Smooth muscle cell (in vitro differentiated cells): Measurements from ENCODE around the gene ASS1. TPM values are rescaled to one million over a fixed set of nuclear protein-coding genes. Genes with fewer than 3 reads are reported as not detected.

Source experiments
- DNase-seq: peaks from one replicate; lab custom pipeline; 2025; ENCODE audit not compliant: unreplicated experiment; lab: John Stamatoyannopoulos, UW
- H2AFZ ChIP-seq: fragments of 200-600 bp; sonication (generic); 2 replicates; pipeline ENCODE4 v1.6.0; 2016; ENCODE audit warnings: antibody characterized with exemption, low read depth, mild to moderate bottlenecking
- H3F3A ChIP-seq: fragments of 200-600 bp; sonication (generic); 2 replicates; pipeline ENCODE4 v1.6.0; 2017; ENCODE audit warnings: antibody characterized with exemption, low read depth
- H3K27ac ChIP-seq: fragments of 200-600 bp; sonication (generic); 2 replicates; pipeline ENCODE4 v1.5.1; 2016; ENCODE audit warnings: low read depth, mild to moderate bottlenecking
- H3K27me3 ChIP-seq: fragments of 200-600 bp; sonication (generic); 2 replicates; pipeline ENCODE4 v1.6.1; 2016; ENCODE audit warnings: low read depth, mild to moderate bottlenecking
- H3K36me3 ChIP-seq: fragments of 200-600 bp; sonication (generic); 2 replicates; pipeline ENCODE4 v1.5.1; 2016; ENCODE audit warnings: low read depth
- H3K4me1 ChIP-seq: fragments of 200-600 bp; sonication (generic); 2 replicates; pipeline ENCODE4 v1.5.1; 2016; ENCODE audit warnings: low read depth
- H3K4me2 ChIP-seq: fragments of 200-600 bp; sonication (generic); 2 replicates; pipeline ENCODE4 v1.6.0; 2016; ENCODE audit warnings: mild to moderate bottlenecking
- H3K4me3 ChIP-seq: fragments of 200-600 bp; sonication (generic); 2 replicates; pipeline ENCODE4 v1.5.1; 2016; ENCODE audit warnings: mild to moderate bottlenecking
- H3K79me2 ChIP-seq: fragments of 200-600 bp; sonication (generic); 2 replicates; pipeline ENCODE4 v1.6.0; 2016; ENCODE audit warnings: low read depth, mild to moderate bottlenecking
- H3K9ac ChIP-seq: fragments of 200-600 bp; sonication (generic); 2 replicates; pipeline ENCODE4 v1.6.0; 2016; ENCODE audit warnings: low read depth
- H3K9me3 ChIP-seq: fragments of 200-600 bp; sonication (generic); replicated peaks from 2 replicates; pipeline ENCODE4 v1.5.1; 2016; ENCODE audit warnings: low read depth
- H4K20me1 ChIP-seq: fragments of 200-600 bp; sonication (generic); 2 replicates; pipeline ENCODE4 v1.6.0; 2016; ENCODE audit warnings: low read depth
- WGBS: methylation state at CpG from one replicate; pipeline ENCODE4 v1.1.7; 2016; ENCODE audit warnings: low lambda C conversion rate; 5-methylcytosine and 5-hydroxymethylcytosine counted together
- polyA plus RNA-seq: library from polyadenylated mRNA; unstranded; fragments of >200 nt; fragmentation: Nextera tagmentation; extraction: Ambion mirVana; gene quantifications from 2 replicates; pipeline ENCODE4 v1.2.1, GENCODE V29; 2016
- total RNA-seq: library from RNA; depleted of rRNA; stranded (reverse); fragments of >200 nt; gene quantifications from 2 replicates; pipeline ENCODE4 v1.2.3, GENCODE V29; 2014
- TF ChIP-seq, protein P1 (sequence below): fragments of 200-600 bp; sonication (generic); IDR thresholded peaks from 2 replicates; pipeline ENCODE4 v1.5.1; 2017; ENCODE audit warnings: borderline replicate concordance, mild to moderate bottlenecking, antibody characterized with exemption; ENCODE audit not compliant: insufficient read depth, poor library complexity, severe bottlenecking

ASS1 gene
- total and polyA plus RNA-seq, 2 experiments from 2014 or later: 78.2 to 81.5 TPM

DNA sequence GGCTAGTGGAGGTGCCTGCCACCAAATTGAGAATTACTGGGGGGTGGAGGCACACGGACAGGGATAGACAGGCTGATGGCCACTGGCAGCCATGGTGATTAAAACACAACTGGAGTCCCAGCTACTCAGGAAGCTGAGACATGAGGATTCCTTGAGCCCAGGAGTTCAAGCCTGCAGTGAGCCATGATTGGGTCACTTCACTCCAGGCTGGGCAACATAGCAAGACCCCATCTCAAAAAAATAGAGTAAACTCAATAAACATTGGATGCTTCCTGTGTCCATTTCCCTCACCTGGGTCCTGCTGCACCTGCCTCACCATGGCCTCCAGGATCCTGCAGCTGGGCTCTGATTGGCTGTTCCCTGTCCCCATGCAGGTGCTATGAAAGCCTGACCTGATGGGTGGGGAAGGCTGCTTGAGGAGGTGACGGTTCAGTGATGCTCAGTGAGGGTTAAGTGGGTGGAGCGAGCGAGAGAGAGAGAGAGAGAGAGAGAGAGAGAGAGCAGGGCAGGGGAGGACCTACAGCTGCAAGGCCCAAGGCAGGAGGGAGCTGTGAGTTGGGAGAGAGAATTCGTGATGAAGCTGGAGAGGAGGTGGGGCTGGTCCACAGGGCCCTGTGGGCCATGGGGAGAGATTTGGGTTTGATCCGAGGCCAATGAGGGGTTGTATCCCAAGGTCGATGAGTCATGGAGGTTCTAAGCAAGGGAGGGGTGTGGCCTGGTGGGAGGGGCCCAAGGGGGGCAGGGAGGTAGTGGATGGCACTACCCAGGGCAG is 97.9 kb downstream of the ASS1 start:
- Histone ChIP-seq H3F3A (no peaks in the 10 kb centered on the region), H3K27me3 (peaks cover 3% of the 10 kb centered on the region), H3K79me2 (no peaks in the 10 kb centered on the region), H3K4me3 (no peak overlapping the region), H3K9ac (no peak overlapping the region), H2AFZ (no peak overlapping the region), H3K9me3 (no peaks in the 10 kb centered on the region), H3K36me3 (no peaks in the 10 kb centered on the region), H4K20me1 (no peaks in the 10 kb centered on the region), H3K4me2 (no peak overlapping the region), H3K4me1 (no peaks in the 10 kb centered on the region), H3K27ac (no peak overlapping the region)
- WGBS: 81% methylated on average over 7 of the region's 7 CpGs
- TF ChIP-seq, protein P1, sequence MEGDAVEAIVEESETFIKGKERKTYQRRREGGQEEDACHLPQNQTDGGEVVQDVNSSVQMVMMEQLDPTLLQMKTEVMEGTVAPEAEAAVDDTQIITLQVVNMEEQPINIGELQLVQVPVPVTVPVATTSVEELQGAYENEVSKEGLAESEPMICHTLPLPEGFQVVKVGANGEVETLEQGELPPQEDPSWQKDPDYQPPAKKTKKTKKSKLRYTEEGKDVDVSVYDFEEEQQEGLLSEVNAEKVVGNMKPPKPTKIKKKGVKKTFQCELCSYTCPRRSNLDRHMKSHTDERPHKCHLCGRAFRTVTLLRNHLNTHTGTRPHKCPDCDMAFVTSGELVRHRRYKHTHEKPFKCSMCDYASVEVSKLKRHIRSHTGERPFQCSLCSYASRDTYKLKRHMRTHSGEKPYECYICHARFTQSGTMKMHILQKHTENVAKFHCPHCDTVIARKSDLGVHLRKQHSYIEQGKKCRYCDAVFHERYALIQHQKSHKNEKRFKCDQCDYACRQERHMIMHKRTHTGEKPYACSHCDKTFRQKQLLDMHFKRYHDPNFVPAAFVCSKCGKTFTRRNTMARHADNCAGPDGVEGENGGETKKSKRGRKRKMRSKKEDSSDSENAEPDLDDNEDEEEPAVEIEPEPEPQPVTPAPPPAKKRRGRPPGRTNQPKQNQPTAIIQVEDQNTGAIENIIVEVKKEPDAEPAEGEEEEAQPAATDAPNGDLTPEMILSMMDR: no peak
- DNase-seq: no peak

DNA sequence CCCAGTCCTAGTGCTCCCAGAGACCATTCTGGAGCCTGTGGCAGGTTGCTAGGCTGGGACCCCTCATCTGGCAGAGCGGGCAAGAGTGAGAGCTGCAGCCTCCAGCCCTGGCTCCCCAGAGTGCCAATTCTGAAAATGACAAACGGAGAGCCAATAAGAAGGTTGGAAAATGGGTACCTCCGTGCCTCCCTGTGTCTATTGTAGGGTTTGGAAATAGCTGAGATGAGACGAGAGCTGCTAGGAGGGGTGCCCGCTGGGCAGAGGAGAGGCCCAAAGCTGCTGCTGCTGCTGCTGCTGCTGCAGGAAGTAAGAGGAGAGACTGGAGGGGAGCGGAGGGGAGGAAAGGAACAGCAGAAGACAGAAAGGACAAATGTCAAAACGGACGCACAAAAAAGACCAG is 98.6 kb downstream of the ASS1 start:
- no peaks in the 10 kb centered on the region for H3K4me1 ChIP-seq
- H3K4me2 ChIP-seq: no peak overlapping the region
- no peak overlapping the region for H3K27ac ChIP-seq
- 89% methylated on average over 8 of the region's 8 CpGs for WGBS
- TF ChIP-seq, protein P1: no peak
- H3F3A ChIP-seq: no peaks in the 10 kb centered on the region
- H3K79me2 ChIP-seq: no peaks in the 10 kb centered on the region
- no peaks in the 10 kb centered on the region for H3K9me3 ChIP-seq
- H2AFZ ChIP-seq: no peak overlapping the region
- H4K20me1 ChIP-seq: no peaks in the 10 kb centered on the region
- no peak overlapping the region for H3K9ac ChIP-seq
- no peak overlapping the region for H3K4me3 ChIP-seq
- no peaks in the 10 kb centered on the region for H3K36me3 ChIP-seq
- peaks cover 3% of the 10 kb centered on the region for H3K27me3 ChIP-seq
- no peak for DNase-seq

DNA sequence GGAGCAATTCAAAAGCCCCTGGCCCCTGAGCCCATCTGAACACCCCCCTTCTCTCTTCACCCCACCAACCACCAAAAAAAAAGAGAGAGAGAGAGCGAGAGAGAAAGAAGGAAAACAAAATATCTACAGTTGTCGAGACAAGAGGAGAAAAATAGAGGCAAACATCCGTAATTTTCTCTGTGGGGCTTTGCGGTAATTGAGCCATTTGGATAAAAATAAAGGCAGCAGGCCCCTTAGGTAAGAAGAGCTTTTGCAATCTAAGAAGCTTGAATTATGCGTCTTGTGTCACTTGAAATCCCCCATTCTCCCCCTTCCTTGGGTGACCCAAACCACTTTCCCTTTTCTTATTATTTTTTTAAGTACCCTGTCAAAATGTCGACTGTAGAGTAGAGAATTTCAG is 99.1 kb downstream of the ASS1 start:
- Histone ChIP-seq H3K9ac (no peak overlapping the region), H3K4me2 (no peak overlapping the region), H3K36me3 (no peaks in the 10 kb centered on the region), H3K4me3 (no peak overlapping the region), H4K20me1 (no peaks in the 10 kb centered on the region), H3K79me2 (no peaks in the 10 kb centered on the region), H3K9me3 (no peaks in the 10 kb centered on the region), H3K4me1 (no peaks in the 10 kb centered on the region), H3K27me3 (peaks cover 3% of the 10 kb centered on the region), H3K27ac (no peak overlapping the region), H3F3A (no peaks in the 10 kb centered on the region), H2AFZ (no peak overlapping the region)
- no peak for DNase-seq
- WGBS: 72% methylated on average over 6 of the region's 6 CpGs
- TF ChIP-seq, protein P1: no peak

DNA sequence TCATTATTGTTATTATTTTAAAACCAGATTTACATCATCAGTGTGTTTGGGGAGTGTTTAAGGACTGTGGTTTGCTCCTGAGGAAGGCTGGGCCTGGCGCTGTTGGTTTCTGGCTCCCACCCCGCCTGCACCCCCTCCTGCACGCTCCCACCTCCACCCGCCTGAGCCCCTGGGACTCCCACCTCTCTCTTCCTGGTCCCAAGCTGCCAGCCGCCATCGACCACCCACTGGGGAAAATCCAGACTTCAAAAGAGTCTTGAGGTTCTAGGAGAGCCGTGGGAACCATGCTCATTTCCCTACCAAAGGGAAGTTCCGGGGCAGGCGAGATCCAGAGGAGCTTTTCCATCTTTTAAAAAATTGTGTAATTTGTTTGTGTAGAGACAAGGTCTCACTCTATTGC is 99.6 kb downstream of the ASS1 start:
- Histone ChIP-seq H3K79me2 (no peaks in the 10 kb centered on the region), H2AFZ (no peak overlapping the region), H4K20me1 (no peaks in the 10 kb centered on the region), H3K4me1 (no peaks in the 10 kb centered on the region), H3K27me3 (peaks cover 3% of the 10 kb centered on the region), H3F3A (no peaks in the 10 kb centered on the region), H3K9ac (no peak overlapping the region), H3K4me3 (no peak overlapping the region), H3K4me2 (no peak overlapping the region), H3K9me3 (no peaks in the 10 kb centered on the region), H3K36me3 (no peaks in the 10 kb centered on the region), H3K27ac (no peak overlapping the region)
- TF ChIP-seq, protein P1: no peak
- DNase-seq: no peak
- WGBS: 86% methylated on average over 9 of the region's 9 CpGs
